HG03575 (cell line): ENCODE measurements around the gene SAMD14.

Experiments used
- ATAC-seq: cut with Tn5 transposase; IDR thresholded peaks from one replicate; pipeline ENCODE4 v1.9.1; 2021; ENCODE audit not compliant: unreplicated experiment, insufficient number of reproducible peaks, low FRiP score; ENCODE audit errors: extremely low read depth

Gene SAMD14

DNA sequence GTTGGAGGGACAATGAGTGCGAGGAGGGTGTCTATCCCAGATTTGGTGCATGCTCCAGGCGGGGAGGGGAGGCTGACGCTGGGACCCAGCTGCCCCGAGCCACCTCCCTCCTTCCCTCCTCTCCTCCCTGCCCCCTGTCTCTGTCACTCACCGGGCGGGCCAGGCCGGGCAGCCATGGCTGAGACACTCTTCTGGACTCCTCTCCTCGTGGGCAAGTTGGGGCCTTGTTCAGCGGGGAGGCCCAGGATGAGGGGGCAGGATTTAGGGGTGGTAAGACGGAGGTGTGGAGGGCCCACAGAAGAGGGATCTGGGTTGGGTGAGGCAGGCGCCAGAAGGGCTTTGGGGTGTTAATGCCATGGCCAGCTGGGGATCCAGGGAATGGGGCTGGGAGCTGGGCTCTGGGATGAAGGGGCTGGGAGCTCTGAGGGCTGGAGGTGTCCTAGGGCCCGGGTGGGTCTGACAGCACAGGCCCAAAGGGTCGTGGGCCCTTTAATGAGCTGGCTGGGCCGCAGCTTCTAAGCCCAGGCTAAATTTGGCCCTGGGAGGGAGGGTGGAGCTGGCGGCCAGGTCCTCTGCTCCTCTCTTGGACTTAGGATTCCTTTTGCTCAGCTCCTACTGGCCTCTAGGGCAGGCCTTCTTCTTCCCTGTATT lies 36.0 kb upstream of the SAMD14 start, which contains the start of gene SGCA:
SGCA (plus strand) TSS at position 139 of the 651 bp plus-strand sequence; CDS start at position 175, 36 bp downstream.
- ATAC-seq = no peak

DNA sequence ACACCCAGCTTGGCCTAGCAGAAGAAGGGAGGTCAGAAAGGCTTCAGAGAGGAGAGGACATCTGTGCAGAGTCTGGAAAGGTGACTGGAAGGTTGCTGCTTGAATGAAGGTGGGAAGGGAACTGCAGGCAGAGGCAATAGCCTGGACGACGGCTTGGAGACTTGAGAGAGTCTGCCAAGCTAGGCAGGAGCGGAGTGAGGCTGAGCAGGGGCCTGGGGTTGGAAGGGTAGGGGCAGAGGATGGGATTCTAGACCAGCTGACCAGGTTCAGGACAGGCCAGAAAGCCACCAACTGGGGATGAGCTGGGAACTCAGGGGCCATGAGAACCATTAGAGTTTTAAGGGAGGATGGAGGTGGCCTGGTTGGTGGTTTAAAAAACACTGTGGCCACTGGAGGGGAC lies 35.5 kb upstream of the SAMD14 start:
- no peak for ATAC-seq

DNA sequence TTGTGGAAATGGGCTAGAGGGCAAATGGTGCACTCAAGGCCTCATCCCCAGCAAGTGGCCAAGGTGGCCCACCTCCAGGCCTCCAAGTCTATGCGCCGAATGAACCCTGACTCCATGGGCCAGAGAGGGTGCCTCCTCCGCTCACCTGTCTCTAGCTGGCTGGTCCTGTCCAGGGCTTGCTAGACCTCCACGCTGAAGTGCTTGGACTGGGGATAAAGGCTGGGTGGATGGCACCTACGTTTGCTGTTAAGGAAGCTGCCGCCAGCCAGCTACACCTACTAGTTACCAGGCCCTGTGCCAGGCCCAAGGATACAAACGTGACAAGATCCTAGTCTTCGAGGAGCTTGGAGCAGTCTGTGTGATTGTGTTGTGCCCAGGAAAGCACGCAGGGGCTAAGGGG lies 35.1 kb upstream of the SAMD14 start:
- no peak for ATAC-seq

DNA sequence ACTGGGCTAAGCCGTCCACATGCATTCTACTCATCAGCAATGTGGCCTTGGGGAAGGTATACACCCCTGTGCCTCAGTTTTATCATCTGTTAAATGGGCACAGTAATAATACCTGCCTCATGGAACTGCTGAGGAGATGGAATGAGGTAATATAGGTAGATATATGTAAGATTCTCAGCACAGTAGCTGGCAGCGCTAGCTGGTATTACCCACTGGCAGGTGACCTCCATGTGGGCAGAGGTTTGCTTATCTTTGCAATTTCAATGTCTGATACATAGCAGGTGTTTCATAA lies 34.7 kb upstream of the SAMD14 start:
- ATAC-seq = no peak

DNA sequence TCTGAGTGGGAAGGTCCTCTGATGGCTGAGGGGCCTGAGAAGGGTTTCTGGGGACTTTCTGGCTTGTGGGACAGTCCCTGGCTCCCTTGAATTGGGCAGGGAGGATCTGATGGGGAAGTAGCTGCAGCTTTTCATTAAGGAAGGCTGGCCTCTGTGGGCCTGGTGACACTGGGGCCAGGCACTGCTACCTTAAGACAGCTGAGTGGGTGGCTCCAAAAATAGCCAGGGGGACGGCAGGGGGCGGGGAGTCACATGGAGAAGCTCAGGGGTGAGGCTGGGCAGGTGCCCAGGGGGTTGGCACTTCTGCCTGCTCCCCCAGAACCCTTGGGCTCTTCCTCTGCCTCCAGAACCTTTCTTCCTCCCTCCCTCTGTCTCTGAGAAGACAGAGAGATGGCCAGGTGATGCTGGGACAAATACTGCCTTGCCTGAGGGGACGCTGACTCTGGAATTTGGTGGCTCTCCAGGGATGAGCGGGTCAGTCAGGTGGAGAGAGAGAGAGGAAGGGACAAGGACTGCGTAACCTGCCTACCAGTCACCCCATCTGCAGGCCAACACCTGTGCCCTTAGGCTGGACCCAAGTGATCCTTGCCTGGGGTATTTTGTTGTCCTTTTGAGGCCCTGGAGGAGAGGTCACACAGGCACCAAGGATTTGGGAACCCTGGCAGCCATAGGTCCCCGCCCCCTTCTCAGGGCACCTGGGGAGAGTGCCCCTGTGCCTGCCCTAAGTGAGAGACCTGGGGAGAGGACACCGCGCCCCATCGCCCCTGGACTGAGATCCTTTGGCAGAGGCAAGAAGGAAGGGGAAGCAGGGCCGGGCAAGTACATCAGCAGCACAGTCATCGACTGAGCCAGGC lies 34.1 kb upstream of the SAMD14 start:
- ATAC-seq = no peak

DNA sequence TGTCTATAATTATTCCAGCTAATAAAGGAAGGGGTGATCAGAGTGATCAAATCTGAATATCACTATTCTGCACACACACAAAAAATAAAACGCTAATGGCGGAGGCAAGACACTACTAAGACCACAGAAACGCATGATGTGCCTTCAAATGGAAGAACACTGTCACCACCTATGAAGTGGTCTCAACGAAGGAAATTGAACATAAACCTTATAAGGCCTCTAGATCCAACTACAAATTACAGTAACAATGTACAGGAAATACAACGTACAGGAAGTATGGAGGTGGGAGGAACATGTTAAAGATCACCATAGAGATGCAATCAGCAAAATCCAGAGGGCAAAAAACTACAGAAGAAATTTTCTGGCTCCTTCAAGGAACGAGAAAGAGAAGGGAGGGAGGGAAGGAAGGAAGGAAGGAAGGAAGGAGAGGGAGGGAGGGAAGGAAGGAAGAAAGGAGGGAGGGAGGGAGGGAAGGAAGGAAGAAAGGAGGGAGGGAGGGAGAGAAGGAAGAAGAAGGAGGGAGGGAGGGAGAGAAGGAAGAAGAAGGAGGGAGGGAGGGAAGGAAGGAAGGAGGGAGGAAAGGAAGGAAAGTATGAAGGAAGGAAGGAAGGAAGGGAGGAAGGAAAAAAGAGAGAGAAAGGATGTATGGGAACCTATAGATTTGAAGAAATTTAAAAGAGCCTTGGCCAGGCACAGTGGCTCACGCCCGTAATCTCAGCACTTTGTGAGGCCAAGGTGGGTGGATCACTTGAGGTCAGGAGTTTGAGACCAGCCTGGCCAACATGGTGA lies 32.7 kb upstream of the SAMD14 start:
- ATAC-seq = no peak

DNA sequence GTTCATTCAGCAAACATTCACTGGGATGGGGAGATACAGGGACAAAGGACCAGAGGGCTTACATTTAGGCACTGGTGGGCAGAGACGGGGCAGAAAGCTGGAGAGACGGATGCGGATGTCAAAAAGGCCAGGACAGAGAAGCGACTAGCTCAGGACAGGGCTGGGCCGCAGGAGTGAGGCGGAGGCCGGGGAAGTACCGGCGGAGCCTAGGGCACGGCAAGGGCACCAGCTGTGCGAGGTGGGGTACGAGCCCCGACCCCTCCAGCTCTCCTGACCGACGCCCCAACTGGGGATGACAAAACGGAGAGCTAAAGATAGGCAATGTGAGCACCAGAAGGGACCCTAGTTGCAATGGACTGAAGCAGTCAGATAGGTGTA lies 31.9 kb upstream of the SAMD14 start:
- no peak for ATAC-seq

DNA sequence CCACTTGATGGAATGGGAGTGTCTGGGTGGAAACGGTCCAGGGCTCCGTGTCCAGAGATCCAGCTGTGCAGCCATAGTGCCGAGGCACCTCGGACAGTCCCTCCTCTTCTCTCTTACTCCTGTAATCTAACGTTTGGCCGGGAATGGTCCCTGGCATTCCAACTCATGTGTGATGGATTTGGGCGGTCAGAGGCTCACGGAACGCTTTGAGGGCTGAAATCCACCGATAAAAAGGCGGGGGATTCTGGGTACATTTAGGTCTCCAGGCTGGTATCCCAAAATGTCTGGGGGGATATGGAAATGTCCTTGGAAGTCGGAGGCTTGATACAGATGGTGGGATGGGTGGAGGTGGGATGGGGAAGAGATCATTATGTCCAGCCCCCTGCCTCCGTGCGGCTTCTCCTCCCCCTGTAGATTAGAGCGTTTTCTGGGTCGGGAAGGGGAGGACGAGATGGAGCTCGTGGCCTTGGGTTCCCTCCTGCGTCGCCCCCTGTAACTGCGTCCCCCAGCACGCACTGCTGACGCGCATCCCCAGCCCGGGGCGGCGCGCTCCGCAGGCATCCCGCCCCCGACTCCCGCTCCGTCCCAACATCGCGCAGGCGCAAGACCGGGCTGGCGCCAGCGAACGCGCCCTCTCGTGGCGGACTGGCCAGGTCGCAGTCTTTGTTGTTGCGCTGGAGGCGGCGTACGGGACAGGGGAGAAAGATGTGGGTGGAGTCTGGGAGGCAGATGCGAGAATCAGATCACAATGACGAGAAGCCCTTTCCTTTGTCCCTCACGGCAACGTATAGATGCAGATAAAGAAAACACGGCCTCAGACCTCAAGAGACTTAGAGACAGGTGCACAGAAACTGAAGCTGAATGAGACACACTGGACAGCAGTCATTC lies 31.3 kb upstream of the SAMD14 start:
- ATAC-seq = no peak

DNA sequence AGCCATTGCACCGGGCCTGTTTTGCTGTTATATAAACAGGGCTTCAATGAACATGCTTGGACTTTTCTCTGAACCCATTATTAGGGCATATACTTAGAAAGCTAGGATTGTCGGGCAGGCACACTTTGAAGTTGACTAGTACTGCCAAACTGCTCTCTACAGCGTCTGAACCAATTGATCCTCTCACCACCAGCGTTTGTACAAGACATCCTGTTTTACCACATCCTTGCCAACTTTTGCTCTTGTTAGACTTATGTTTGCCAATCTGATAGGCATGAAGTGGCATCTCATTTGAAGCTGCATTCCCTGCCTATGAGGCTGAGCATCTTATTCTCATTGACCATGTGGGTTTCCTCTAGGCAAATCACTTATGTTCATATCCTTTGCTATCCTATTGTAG lies 27.9 kb upstream of the SAMD14 start:
- no peak for ATAC-seq

DNA sequence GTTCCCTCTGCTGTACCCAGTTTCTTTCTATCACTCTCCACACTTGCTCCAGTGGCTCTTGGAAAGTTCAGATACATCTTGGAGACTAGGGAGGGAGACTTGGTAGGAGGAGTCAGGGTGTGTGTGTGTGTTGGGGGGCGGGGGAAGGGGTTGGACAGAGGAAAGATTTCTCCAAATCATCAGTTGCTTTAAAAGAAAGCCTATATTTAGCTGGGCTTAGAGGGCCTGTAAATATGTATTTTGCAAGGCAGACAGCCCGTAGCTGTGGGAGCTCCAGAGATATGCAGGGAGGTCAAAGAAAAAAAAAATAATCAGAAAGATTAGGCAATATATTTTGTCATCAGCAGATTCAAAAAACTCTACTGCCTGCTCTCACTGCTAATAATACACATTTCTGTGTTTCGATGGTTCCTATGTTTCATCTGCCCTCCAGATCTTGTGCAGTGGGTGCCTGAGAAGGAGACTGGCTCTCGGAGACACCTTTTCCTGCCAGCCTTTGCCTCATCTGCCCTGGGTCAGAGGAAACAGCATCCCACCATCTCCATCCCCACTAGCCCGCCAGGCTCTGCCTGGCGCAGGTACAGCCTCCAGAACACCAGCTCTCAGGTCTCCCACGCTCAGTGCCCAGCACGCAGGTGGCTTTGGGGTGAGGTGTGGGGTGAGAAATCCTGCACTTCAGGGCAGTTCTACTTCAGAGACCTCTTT lies 25.3 kb upstream of the SAMD14 start:
- no peak for ATAC-seq

DNA sequence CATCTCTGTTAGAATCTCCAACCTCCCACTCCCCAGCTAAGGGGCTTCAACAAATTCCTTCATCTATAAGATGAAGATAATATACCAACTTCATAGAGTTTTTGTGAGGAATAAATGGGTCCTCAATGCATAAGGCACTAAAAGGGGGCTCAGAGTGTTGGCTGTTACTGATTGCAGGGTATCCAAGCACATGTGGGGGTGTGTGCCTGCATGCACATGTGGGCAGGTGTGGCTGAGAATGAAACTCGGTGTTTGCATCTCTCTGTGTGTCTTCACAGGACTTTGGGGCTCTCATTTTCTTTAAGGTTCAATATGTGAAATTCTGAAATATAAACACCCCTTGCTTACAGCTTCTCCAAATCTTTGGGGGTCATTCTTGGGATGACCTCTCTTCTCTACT lies 24.6 kb upstream of the SAMD14 start:
- no peak for ATAC-seq

DNA sequence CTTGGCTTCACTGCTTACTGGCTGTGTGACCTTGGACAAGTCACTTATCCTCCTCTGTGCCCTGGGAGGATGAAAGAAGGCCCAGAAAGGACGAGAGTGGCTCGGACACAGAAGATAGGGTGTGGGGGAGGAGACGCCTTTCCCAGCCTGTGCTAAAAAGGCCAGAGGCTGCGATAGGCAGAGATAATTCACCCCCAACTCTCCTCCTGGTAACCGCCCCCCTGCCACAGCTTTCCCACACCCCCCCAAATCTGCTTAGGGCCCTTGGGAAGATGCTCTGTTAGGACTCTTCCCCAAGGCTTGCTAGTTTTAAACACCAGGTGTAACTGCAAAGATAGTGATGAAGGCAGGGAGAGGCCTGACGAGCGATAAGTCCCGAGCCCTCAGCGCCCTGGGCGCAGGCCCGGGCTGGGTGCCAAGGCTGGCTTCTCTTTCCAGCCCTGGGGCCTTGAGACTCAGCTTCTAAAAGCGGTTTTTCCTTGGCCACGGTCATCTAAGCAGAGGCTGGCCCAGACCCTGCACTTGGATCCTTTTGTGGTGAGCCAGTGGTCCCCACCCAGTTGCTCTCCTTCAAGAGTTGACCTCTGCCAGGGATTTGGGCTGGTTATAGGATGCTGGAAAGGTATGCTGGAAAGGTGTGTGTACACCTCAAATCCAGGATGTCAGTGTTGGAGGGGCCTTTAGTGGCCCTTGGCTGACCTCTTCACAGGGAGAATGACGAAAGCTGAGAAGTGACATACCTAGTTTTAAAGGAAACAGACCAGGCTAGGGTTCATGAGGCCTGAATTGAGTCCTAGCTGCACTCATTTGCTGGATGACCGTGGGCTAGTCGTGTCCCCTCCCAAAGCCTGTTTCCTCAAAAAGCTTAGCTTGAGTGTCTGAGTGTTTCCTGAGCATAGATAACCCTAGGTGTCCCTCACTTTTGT lies 24.0 kb upstream of the SAMD14 start:
- ATAC-seq = no peak

DNA sequence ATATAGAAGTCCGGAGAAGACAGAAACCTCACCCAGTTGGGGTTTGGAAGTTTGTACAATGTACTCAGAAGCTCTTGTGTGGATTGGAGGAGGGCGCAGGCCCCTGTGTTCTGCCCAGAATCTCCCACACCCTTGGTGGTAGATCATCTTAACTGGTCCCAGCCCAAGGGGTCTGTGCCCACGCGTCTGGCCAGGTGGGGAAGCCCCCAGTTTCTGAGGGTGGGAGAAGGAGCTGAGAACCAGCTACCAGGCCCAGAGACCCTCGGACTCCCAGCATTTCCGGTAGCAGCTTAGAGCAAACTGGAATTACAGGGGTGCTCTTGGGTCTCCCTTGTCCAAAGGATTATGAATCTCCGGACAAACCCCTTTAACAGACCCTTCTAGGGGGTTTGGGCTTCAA lies 22.8 kb upstream of the SAMD14 start:
- ATAC-seq = no peak

DNA sequence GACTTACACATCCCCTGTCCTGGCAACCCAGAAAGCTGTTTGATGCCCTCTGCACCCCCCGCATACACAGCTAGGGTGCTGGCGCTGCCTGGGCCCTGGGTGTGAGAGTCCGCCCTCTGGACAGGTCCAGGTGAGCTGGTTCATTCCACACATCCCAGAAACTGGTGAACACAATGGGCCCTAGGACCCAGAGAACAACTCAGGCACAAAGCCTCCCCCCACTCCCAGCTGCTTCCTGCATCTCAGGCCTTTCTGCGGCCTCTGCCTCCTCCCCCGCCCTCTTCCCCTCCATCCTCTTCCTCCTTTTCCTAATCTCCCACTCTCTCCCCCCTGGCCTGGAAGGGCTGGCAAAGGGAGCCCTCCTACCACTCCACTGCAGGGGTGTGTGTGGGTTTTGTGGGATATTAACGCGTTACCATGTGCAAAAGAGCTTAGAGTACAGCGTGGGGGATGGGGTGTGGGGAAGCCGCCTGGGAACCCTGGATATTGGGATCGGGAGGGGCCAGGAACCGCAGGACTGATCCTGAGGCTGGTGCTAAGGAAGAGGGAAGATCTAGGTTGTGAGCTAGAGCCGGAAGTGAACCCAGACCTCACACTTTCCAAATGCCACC lies 22.1 kb upstream of the SAMD14 start:
- ATAC-seq = no peak

DNA sequence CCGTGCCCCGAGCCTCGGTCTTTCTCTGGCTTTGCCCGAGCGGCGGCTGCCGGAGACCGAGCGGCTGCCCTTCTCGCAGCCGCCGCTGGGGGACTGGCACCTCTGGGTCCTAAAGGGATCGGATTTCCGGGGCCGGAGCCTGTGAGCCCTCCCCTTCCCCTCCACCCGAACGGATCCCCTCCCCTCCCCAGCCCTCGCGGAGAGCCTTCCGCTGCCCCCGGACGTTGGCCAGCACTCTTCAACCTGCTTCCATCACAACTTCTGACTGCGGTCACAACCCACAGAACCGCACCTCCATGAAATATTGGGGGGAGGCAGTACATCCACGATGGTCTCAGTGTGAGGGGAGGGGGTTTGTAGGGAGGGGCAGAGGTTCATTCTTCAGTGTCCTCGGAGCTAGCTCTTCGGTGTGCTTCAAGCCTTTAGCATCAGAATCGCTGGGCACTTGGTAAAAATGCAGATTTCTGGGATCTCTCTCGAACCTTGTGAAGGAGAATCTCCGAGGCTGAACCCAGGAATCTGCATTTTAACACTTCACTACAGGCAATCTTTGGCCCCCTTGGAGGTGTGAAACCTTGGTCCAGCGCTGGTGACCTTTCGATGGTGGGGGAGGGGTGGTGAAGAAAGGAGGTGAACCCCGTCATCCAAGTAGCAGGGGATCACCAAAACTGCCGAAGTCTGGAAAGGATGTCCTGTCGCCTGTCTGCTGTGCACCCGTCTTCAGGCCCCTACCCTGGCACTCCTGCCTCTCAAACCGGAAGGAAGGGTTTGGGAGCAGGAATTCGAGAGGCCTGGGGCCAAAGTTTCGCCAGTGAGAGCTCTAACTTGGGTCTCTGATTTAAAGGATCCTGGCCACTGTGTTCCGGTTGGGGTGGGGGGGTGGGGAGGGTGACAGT lies 21.3 kb upstream of the SAMD14 start:
- ATAC-seq = no peak

DNA sequence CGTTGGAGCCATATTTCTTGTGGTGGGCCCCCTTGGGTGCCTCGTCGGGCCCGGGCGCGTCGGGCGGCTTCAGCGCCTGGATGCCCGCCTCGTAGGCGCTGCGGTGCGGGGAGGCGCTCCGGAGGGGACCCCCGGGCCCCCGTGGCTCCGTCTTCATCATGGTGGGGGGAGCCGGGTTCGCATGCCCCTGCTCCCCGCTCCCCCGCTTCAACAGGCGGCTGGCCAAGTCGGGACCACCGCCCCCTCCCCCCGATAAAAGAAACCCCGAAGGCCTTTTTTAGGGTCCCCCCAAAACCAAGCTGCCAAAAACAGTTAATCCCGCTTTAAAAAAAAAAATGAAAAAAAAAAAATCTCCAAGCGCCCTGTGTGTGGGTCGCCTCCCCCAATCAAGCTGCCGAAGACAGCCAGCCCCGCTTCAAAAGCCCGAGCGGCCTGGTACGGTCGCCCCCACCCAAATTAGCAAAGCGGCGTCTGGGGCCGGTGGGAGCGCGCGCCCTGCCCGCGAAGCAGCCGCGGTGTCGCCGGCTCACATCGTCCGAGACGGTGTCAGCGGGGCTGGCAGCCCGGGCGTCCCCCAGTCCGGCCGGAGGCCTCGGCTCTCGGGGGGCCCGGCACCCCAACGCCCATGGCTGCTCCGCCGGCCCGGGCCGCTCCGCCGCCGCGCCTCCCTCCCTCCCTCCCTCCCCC lies 20.5 kb upstream of the SAMD14 start, which contains the start of gene PPP1R9B:
PPP1R9B (minus strand) TSS at position 324 of the 687 bp plus-strand sequence; CDS start at position 160, 164 bp downstream.
- ATAC-seq = no peak
